Tibial nerve (tissue), 3 donors: ENCODE measurements around the gene HOXA1.

ENCODE experiments used
- POLR2A ChIP-seq, 2 donors: fragments of 450-650 bp; IDR thresholded peaks; one replicate each; pipeline ENCODE4 v1.6.1; 2017; ENCODE audit warnings: antibody characterized with exemption in 2 of 2, mild to moderate bottlenecking in 2 of 2, moderate library complexity in 2 of 2
- TF ChIP-seq, protein P1 (sequence below), 5 experiments: fragments of 200-600 bp in 3 of 5; fragments of 450-650 bp in 2 of 5; sonication (generic) in 3 of 5; IDR thresholded peaks; one replicate each; pipeline ENCODE4 v1.5.1; 2016 to 2019; ENCODE audit warnings: antibody characterized with exemption in 5 of 5, mild to moderate bottlenecking in 3 of 5, moderate library complexity in 2 of 5

DNA sequence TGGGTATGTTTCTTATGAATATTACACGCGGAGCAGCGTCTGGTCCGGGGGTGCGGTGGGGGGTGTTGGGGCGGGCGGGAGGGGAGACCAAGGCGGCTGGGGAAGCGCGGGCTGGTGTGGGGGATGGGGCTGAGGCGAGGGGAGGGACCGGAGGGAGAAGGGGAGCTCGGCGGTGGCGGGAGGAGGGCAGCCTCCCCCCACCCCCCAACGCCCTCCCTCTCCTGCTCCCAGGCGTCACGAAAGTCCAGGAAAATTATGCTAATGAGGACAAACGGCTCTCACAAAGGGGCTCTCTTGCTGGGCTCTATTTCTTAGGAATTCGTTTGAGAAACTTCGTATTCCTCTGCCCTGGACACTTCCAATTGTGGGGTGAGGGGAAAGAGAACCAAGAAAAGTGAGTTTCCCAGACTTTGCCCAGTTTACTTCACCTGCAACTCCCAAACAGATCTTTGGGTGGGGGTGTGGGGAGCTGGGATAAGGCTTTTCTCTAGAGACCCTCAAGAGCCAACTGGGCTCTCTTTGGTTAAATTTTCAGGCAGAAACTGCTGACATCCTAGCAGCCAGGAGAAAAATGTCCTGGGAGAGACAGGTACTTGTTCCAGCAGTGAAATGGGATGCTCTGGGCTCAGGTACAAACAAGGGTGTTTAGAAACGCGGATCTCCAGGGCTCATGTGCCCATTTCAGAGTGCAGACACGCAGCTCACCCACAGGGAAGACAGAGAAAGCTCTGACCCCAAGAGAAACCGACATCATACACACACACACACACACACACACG lies 18.4 kb upstream of the HOXA1 start:
- TF ChIP-seq, protein P1, sequence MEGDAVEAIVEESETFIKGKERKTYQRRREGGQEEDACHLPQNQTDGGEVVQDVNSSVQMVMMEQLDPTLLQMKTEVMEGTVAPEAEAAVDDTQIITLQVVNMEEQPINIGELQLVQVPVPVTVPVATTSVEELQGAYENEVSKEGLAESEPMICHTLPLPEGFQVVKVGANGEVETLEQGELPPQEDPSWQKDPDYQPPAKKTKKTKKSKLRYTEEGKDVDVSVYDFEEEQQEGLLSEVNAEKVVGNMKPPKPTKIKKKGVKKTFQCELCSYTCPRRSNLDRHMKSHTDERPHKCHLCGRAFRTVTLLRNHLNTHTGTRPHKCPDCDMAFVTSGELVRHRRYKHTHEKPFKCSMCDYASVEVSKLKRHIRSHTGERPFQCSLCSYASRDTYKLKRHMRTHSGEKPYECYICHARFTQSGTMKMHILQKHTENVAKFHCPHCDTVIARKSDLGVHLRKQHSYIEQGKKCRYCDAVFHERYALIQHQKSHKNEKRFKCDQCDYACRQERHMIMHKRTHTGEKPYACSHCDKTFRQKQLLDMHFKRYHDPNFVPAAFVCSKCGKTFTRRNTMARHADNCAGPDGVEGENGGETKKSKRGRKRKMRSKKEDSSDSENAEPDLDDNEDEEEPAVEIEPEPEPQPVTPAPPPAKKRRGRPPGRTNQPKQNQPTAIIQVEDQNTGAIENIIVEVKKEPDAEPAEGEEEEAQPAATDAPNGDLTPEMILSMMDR (IDR thresholded peaks at IDR 0.05) = no peak
- TF ChIP-seq POLR2A (IDR thresholded peaks at IDR 0.05) = no peak
